ENCODE results near the gene ME3.

GRCh38 chr11:86463955-86464354 lies 208.5 kb downstream of the ME3 start:
- TF ChIP-seq CTCF (conservative IDR thresholded peaks at IDR 0.05; ENCODE audit: low read length) = no peak
- TF ChIP-seq EZH2phosphoT487 (IDR thresholded peaks at IDR 0.05; ENCODE audit: borderline replicate concordance, low read depth, low read length) = no peak
